HepG2 (cell line): Measurements from ENCODE around the gene FOXD3.
"Not testable (repeated sequence)": the region's sequence is repeated elsewhere in the genome, so short reads cannot be mapped to it uniquely, and the experiment has no call there.

ENCODE experiments used
- BRCA1 ChIP-seq: sonication (generic); formaldehyde crosslinking; IDR thresholded peaks from 2 replicates; pipeline ENCODE4 v1.4.0; 2020; ENCODE audit warnings: missing genetic modification reagents
- FOXM1 ChIP-seq: sonication (generic); formaldehyde crosslinking; IDR thresholded peaks from 2 replicates; pipeline ENCODE4 v1.5.0; 2020; ENCODE audit warnings: missing genetic modification reagents
- PRMT3 ChIP-seq: sonication (generic); formaldehyde crosslinking; IDR thresholded peaks from 2 replicates; pipeline ENCODE4 v1.8.1; 2022; ENCODE audit warnings: low read depth, mild to moderate bottlenecking, moderate library complexity, missing genetic modification reagents, borderline replicate concordance
- SMAD3 ChIP-seq: sonication (generic); formaldehyde crosslinking; IDR thresholded peaks from 2 replicates; pipeline ENCODE4 v1.4.0; 2020; ENCODE audit warnings: missing genetic modification reagents
- TAF1 ChIP-seq: sonication (generic); formaldehyde crosslinking; IDR thresholded peaks from 2 replicates; pipeline ENCODE4 v1.4.0; 2020; ENCODE audit warnings: missing genetic modification reagents
- TARDBP ChIP-seq: sonication (generic); formaldehyde crosslinking; IDR thresholded peaks from 2 replicates; pipeline ENCODE4 v1.8.0; 2022; ENCODE audit warnings: mild to moderate bottlenecking, missing genetic modification reagents
- TF ChIP-seq, protein P1 (sequence below): sonication (generic); formaldehyde crosslinking; IDR thresholded peaks from 2 replicates; pipeline ENCODE4 v1.5.0; 2020; ENCODE audit warnings: mild to moderate bottlenecking, missing genetic modification reagents, moderate library complexity

DNA sequence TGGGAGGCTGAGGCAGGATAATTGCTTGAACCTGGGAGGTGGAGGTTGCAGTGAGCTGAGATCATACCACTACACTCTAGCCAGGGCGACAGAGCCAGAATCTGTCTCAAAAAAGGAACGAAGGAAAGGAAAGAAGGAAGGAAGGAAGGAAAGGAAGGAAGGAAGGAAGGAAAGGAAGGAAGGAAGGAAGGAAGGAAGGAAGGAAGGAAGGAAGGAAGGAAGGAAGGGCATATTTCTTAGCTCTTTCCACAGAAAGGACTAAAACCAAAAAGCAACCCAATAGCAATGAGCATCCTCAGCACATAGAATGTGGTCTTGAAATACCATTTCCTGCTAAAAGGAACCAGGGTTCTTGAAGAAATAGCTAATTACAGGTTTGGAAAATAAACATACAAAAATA lies 33.9 kb downstream of the FOXD3 start:
- TF ChIP-seq BRCA1, SMAD3, FOXM1, PRMT3, TARDBP, TAF1 (CRISPR knock-in tag): not testable (repeated sequence)
- TF ChIP-seq, protein P1, sequence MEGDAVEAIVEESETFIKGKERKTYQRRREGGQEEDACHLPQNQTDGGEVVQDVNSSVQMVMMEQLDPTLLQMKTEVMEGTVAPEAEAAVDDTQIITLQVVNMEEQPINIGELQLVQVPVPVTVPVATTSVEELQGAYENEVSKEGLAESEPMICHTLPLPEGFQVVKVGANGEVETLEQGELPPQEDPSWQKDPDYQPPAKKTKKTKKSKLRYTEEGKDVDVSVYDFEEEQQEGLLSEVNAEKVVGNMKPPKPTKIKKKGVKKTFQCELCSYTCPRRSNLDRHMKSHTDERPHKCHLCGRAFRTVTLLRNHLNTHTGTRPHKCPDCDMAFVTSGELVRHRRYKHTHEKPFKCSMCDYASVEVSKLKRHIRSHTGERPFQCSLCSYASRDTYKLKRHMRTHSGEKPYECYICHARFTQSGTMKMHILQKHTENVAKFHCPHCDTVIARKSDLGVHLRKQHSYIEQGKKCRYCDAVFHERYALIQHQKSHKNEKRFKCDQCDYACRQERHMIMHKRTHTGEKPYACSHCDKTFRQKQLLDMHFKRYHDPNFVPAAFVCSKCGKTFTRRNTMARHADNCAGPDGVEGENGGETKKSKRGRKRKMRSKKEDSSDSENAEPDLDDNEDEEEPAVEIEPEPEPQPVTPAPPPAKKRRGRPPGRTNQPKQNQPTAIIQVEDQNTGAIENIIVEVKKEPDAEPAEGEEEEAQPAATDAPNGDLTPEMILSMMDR, result not testable (repeated sequence)
